Skeletal muscle satellite cell (primary cell): Measurements from ENCODE around the gene LRRK2.

Experiments
- H3K27me3 ChIP-seq: 2 replicates; pipeline ENCODE4 v1.7.0; 2013; ENCODE audit warnings: low read length; ENCODE audit not compliant: control insufficient read depth, insufficient read depth
- H3K36me3 ChIP-seq: 2 replicates; pipeline ENCODE4 v1.7.0; 2013; ENCODE audit warnings: mild to moderate bottlenecking, control low read depth, low read length; ENCODE audit not compliant: insufficient read depth
- H3K4me1 ChIP-seq: 2 replicates; pipeline ENCODE4 v1.7.0; 2013; ENCODE audit warnings: low read length; ENCODE audit not compliant: control insufficient read depth, insufficient read depth
- H3K4me2 ChIP-seq: 2 replicates; pipeline ENCODE4 v1.7.0; 2013; ENCODE audit warnings: mild to moderate bottlenecking, low read length
- H3K4me3 ChIP-seq: 2 replicates; pipeline ENCODE4 v1.7.0; 2013; ENCODE audit warnings: low read length
- H3K9ac ChIP-seq: 2 replicates; pipeline ENCODE4 v1.7.0; 2013; ENCODE audit warnings: mild to moderate bottlenecking, low read depth, low read length, moderate library complexity
- H3K9me3 ChIP-seq: replicated peaks from 2 replicates; pipeline ENCODE4 v1.7.0; 2013; ENCODE audit warnings: mild to moderate bottlenecking, control low read depth, low read length

LRRK2 gene

DNA sequence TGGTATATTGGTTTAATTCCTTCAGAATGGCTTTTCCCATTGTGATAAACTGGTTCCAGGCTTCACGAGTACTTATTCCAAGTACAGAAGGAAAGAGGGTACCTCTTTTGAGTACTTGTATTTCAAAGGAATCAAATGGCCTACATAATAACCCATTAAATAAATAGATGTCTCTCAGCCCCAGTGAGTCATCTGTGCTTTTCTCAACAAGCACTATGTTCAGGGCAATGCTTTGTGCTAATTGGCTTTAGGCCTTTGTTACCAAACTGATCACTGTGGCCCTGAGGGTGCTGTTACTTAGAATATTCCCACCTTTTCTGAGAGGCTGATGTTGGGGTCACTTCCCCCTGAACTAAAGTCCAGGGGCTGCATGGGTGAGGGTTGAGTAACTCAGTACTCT is 107.1 kb downstream of the LRRK2 start:
- no peaks in the 10 kb centered on the region for H3K27me3 ChIP-seq
- H3K4me1 ChIP-seq, result no peaks in the 10 kb centered on the region
- H3K4me2 ChIP-seq, result no peak overlapping the region
- H3K9me3 ChIP-seq, result no peaks in the 10 kb centered on the region
- H3K36me3 ChIP-seq, result no peaks in the 10 kb centered on the region
- no peak overlapping the region for H3K9ac ChIP-seq
- no peak overlapping the region for H3K4me3 ChIP-seq

DNA sequence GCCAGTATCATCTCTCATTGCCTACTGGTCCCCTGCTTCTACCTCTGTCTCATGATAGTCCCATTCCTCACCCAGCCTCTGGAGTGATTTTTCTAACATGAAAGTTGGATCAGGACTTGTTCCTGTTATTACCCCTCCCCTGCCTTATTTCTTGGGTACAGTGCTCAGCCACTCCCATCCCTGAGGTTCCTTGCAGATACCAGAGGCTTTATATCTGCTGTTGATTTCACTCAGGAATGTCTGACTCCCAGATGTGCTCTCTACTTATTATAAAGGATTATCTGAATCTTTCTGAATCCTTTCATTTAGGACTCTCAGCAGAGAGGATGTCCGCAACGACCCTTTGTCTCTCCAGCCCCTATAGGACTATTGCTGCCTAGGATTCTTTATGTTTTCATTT is 111.2 kb downstream of the LRRK2 start:
- H3K27me3 ChIP-seq, result no peaks in the 10 kb centered on the region
- no peak overlapping the region for H3K4me3 ChIP-seq
- no peak overlapping the region for H3K9ac ChIP-seq
- no peaks in the 10 kb centered on the region for H3K4me1 ChIP-seq
- H3K4me2 ChIP-seq, result no peak overlapping the region
- no peaks in the 10 kb centered on the region for H3K36me3 ChIP-seq
- no peaks in the 10 kb centered on the region for H3K9me3 ChIP-seq

DNA sequence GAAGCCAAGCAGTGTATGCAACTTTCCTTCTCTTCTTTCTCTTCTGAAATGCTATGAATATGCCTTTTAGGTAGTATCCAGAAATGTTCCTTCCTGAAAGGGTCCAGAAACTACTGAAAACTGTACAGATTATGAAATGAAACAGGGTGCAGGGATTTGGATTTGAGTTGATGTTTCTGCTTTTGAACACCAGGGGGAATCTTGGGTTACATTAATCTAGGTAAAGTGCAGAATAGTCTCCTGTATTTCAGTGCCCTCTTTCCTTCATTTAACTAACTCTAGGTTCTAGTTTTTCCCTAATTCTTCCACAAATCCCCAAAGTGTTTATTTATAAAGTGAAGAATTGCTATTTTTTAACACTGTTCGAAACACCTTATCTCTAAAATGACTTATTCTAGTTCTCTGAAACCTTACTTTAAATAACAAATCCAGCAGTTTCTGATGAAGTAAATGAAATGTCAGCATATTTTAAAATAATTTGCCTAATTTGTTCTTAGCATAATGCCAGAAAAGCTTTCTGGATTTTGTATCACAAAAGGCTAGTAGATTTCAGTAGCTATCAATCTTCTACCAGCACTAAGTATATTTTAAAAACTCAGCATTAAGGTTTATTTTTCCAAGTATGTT is 111.9 kb downstream of the LRRK2 start:
- no peaks in the 10 kb centered on the region for H3K36me3 ChIP-seq

DNA sequence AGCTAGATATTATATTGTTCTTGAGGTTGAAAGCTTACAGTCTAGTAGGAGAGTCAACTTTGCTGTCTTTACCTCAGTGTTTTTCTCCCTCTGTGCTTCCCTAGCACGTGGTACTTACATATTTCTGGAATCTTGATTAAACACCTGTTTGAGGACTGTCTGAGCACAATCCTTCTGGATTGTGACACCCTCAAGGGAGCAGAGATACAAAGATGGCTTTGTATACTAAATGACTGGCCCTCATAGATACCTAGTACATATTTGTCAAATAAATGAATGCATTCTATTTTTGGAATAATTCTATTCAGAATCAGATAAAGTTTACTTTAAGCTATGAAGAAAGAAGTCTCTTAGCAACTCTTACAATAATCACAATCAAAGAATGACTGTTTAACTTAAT is 113.3 kb downstream of the LRRK2 start:
- no peak overlapping the region for H3K9ac ChIP-seq
- H3K4me1 ChIP-seq, result no peaks in the 10 kb centered on the region
- no peaks in the 10 kb centered on the region for H3K36me3 ChIP-seq
- H3K9me3 ChIP-seq, result no peaks in the 10 kb centered on the region
- H3K4me3 ChIP-seq, result no peak overlapping the region
- no peak overlapping the region for H3K4me2 ChIP-seq
- no peaks in the 10 kb centered on the region for H3K27me3 ChIP-seq

More for the DNA sequence above, 111.9 kb downstream of the LRRK2 start:
- H3K4me3 ChIP-seq, result no peak overlapping the region
- no peaks in the 10 kb centered on the region for H3K9me3 ChIP-seq
- no peaks in the 10 kb centered on the region for H3K4me1 ChIP-seq
- no peaks in the 10 kb centered on the region for H3K27me3 ChIP-seq
- no peak overlapping the region for H3K9ac ChIP-seq
- H3K4me2 ChIP-seq, result no peak overlapping the region

DNA sequence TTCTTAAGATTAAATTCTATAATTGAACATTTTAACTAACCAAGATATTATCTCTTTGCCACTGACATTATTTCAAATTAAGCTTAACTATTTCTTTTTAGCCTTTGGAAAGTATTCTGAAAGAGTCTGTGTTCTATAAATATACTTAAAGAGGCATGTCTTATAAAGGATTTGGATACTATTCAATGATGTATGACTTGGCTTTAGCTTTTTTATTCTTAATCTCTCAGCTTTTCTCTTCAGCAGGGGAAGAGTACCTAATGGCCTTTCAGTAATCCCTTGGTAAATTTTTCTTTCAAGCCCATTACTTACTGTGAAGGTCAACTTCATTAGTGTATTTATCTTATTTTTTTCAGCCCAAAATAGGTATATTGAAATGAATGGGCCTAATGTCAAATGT is 113.8 kb downstream of the LRRK2 start:
- no peaks in the 10 kb centered on the region for H3K36me3 ChIP-seq
- H3K4me1 ChIP-seq, result no peaks in the 10 kb centered on the region
- no peak overlapping the region for H3K4me3 ChIP-seq
- H3K9me3 ChIP-seq, result no peaks in the 10 kb centered on the region
- H3K9ac ChIP-seq, result no peak overlapping the region
- H3K27me3 ChIP-seq, result no peaks in the 10 kb centered on the region
- no peak overlapping the region for H3K4me2 ChIP-seq

DNA sequence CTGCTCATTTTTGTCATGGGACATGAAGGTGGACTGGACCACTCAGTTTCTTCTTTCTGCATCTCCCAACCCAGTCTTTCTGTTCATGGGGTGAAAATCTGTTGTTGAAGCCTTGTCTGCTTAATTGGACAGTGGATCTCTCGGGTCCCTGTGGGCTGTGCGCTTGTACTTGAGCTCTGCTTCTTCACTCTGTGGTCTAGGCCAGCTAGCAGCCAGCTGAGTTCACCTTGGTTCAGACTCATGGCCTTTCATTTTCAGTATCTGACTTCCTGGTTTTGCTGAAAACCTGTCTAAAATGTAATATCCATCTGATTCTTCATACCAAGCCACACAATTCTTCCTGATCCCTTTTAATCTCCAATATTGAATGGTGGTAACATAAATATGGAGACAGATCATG is 117.2 kb downstream of the LRRK2 start:
- H3K27me3 ChIP-seq, result no peaks in the 10 kb centered on the region
- no peaks in the 10 kb centered on the region for H3K4me1 ChIP-seq
- no peak overlapping the region for H3K4me2 ChIP-seq
- no peak overlapping the region for H3K4me3 ChIP-seq
- H3K36me3 ChIP-seq, result no peaks in the 10 kb centered on the region
- H3K9ac ChIP-seq, result no peak overlapping the region
- no peaks in the 10 kb centered on the region for H3K9me3 ChIP-seq

DNA sequence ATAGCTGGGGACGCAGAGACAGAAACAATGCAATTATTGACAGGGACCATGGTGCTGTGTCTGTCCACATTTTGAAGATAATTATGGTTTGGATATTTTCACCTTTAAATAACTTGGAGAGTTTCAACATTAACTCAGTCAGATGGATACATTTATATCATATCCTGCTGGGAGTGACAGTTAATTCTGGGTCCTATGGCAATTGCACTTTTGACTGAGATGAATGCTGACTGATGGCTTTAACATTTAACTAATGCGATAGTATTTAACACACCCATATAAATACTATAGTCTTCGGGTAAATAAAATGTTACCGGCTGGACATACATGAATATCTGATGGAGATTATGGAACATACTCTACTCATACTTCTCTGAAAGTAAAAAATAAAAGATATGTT is 118.3 kb downstream of the LRRK2 start:
- Histone ChIP-seq H3K9ac (no peak overlapping the region), H3K9me3 (no peaks in the 10 kb centered on the region), H3K36me3 (no peaks in the 10 kb centered on the region), H3K27me3 (no peaks in the 10 kb centered on the region), H3K4me2 (no peak overlapping the region), H3K4me1 (no peaks in the 10 kb centered on the region), H3K4me3 (no peak overlapping the region)

DNA sequence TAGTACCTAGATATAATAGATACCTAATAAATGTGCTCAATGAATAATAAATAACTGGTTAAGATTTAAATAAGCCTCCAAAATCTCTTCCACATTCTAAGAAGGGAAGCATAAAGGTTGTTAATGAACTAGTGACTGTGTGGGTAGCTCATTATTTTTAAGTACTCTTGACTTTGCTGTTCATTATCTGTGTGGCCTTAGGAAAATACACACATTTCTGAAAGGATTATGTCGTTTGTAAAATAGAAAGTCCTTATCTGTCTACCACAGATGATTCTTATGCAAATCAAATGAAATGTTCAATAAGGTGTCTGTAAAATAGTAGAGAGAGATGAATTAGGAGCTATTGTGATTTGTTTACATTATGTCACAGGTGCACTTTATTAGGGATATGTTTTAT is 119.5 kb downstream of the LRRK2 start:
- no peak overlapping the region for H3K9ac ChIP-seq
- H3K36me3 ChIP-seq, result no peaks in the 10 kb centered on the region

DNA sequence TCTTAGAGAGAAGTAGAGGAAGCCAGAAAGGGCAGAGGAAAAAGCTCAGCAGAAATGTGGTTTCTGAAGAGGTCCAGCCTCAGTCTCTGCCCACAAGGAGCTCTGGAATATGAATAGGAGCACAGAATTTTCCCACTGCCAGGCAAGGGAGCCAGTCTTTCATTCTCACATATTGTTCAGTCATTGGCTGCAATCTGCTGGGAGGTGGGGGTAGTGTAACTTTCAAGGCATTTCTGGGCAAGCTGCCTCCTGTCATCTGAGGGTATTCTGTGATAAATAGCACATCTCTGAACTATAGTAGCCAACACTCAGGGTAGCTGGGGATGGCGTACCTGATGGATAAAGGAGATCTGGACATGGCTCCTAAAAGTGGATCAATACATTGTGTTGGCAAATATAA is 127.2 kb downstream of the LRRK2 start:
- Histone ChIP-seq H3K4me3 (no peak overlapping the region), H3K9me3 (no peaks in the 10 kb centered on the region), H3K9ac (no peak overlapping the region), H3K27me3 (no peaks in the 10 kb centered on the region), H3K4me1 (no peaks in the 10 kb centered on the region), H3K4me2 (no peak overlapping the region), H3K36me3 (no peaks in the 10 kb centered on the region)

More for the DNA sequence above, 119.5 kb downstream of the LRRK2 start:
- H3K4me1 ChIP-seq, result no peaks in the 10 kb centered on the region
- no peaks in the 10 kb centered on the region for H3K9me3 ChIP-seq
- H3K4me3 ChIP-seq, result no peak overlapping the region
- H3K4me2 ChIP-seq, result no peak overlapping the region
- H3K27me3 ChIP-seq, result no peaks in the 10 kb centered on the region

DNA sequence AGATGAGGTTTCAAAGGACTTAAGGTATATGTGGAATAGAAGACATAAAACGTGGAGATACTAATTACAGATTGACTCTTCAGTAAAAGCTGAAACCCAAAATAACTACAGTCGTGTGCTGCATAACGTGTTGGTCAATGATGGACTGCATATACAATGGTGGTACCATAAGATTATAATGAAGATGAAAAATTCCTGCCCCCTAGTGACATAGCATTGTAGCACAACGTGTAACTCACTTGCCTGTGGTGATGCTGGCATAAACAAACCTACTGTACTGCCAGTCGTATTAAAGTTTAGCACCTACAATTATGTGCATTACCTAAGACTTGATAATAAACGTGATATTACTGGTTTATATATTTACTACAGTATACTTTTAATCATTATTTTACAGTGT is 150.3 kb downstream of the LRRK2 start:
- H3K9me3 ChIP-seq, result no peaks in the 10 kb centered on the region
- H3K4me3 ChIP-seq, result no peak overlapping the region
- H3K36me3 ChIP-seq, result no peaks in the 10 kb centered on the region
- H3K9ac ChIP-seq, result no peak overlapping the region
- H3K4me1 ChIP-seq, result no peaks in the 10 kb centered on the region
- no peaks in the 10 kb centered on the region for H3K27me3 ChIP-seq
- H3K4me2 ChIP-seq, result no peak overlapping the region

DNA sequence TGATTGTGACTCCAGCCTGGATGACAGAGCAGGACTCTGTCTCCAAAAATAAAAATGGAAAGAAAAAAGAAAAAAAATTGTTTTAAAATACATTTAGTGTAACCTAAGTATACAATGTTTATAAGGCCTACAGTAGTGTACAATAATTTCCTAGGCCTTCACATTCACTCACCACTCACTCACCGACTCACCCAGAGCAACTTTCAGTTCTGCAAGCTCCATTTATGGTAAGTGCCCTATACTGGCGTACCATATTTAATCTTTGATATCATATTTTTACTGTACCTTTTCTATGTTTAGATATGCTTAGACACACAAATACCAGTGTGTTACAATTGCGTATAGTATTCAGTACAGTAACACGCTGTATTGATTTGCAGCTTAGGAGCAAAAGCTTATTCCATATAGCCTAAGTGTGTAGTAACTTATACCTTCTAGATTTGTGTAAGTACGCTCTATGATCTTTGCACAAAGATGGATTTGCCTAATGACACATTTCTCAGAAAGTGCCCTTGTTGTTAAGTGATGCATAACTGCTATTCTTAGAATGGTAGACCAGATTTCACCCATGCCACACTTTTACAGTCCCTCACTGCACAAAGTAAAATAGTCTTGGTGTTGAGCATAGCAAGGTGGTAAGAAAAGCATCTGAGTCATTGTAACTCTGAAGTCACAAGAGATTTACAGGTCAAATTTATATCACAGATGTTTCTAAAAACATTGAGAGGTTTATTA is 151.9 kb downstream of the LRRK2 start:
- no peaks in the 10 kb centered on the region for H3K36me3 ChIP-seq
- no peak overlapping the region for H3K9ac ChIP-seq
- no peak overlapping the region for H3K4me3 ChIP-seq
- H3K4me2 ChIP-seq, result no peak overlapping the region
- H3K27me3 ChIP-seq, result no peaks in the 10 kb centered on the region
- no peaks in the 10 kb centered on the region for H3K4me1 ChIP-seq
- H3K9me3 ChIP-seq, result no peaks in the 10 kb centered on the region

DNA sequence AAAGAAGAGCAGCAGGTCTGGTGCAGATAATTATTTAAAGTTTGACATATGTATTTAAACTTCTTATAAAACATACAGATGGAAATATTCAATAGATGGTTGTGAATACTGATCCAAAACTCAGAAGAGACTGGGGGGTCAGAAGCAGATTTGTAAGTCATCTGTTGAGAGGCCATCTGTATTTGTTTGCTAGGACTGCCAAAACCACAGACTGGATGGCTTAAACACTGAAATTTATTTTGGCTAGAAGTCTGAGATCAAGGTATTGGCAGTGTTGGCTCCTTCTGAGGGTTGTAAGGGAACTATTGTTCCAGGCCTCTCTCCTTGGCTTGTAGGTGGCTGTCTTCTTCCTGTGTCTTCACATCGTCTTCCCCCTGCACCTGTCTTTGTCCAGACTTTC is 153.9 kb downstream of the LRRK2 start:
- Histone ChIP-seq H3K4me2 (no peak overlapping the region), H3K4me1 (no peaks in the 10 kb centered on the region), H3K27me3 (no peaks in the 10 kb centered on the region), H3K36me3 (no peaks in the 10 kb centered on the region), H3K4me3 (no peak overlapping the region), H3K9ac (no peak overlapping the region), H3K9me3 (no peaks in the 10 kb centered on the region)
